ENCODE results near the gene PKDREJ.

The PKDREJ gene

GRCh38 chr22:46273432-46274148 is 10.4 kb upstream of the PKDREJ start:
- H3K27ac ChIP-seq = no peak overlapping the region
- H2AFZ ChIP-seq = no peak overlapping the region
- H3K4me2 ChIP-seq (ENCODE audit: low read length) = no peak overlapping the region
- H3K27me3 ChIP-seq (ENCODE audit: control insufficient read depth, insufficient read depth, low read length) = no peaks in the 10 kb centered on the region
- no peaks in the 10 kb centered on the region for H3K36me3 ChIP-seq (ENCODE audit: control insufficient read depth, insufficient read depth, low read length)
- no peaks in the 10 kb centered on the region for H3K4me1 ChIP-seq
- TF ChIP-seq CTCF (IDR thresholded peaks at IDR 0.05) = no peak
- no peak overlapping the region for H3K4me3 ChIP-seq (ENCODE audit: low read depth, low read length)
- H3K9ac ChIP-seq = no peak overlapping the region
- no peaks in the 10 kb centered on the region for H3K9me3 ChIP-seq (ENCODE audit: control insufficient read depth, low read length)
- H3K79me2 ChIP-seq = no peaks in the 10 kb centered on the region

GRCh38 chr22:46272762-46273431 is 9.8 kb upstream of the PKDREJ start:
- no peaks in the 10 kb centered on the region for H3K27me3 ChIP-seq (ENCODE audit: control insufficient read depth, insufficient read depth, low read length)
- no peaks in the 10 kb centered on the region for H3K9me3 ChIP-seq (ENCODE audit: control insufficient read depth, low read length)
- H3K4me1 ChIP-seq = no peaks in the 10 kb centered on the region
- H2AFZ ChIP-seq = no peak overlapping the region
- no peak overlapping the region for H3K4me2 ChIP-seq (ENCODE audit: low read length)
- H3K79me2 ChIP-seq = no peaks in the 10 kb centered on the region
- no peak overlapping the region for H3K9ac ChIP-seq
- no peak overlapping the region for H3K4me3 ChIP-seq (ENCODE audit: low read depth, low read length)
- no peak overlapping the region for H3K27ac ChIP-seq
- no peaks in the 10 kb centered on the region for H3K36me3 ChIP-seq (ENCODE audit: control insufficient read depth, insufficient read depth, low read length)
- no peak for TF ChIP-seq CTCF (IDR thresholded peaks at IDR 0.05)

- Histone ChIP-seq H3K36me3 (ENCODE audit: control insufficient read depth, insufficient read depth, low read length) (no peaks in the 10 kb centered on the region), H3K4me2 (ENCODE audit: low read length) (no peak overlapping the region), H3K27me3 (ENCODE audit: control insufficient read depth, insufficient read depth, low read length) (no peaks in the 10 kb centered on the region), H3K4me1 (no peaks in the 10 kb centered on the region), H3K27ac (no peak overlapping the region), H3K79me2 (no peaks in the 10 kb centered on the region), H3K9ac (no peak overlapping the region), H3K4me3 (ENCODE audit: low read depth, low read length) (no peak overlapping the region), H3K9me3 (ENCODE audit: control insufficient read depth, low read length) (no peaks in the 10 kb centered on the region), H2AFZ (no peak overlapping the region)
- no peak for TF ChIP-seq CTCF (IDR thresholded peaks at IDR 0.05)
Measured at GRCh38 chr22:46272196-46272595, 9.1 kb upstream of the PKDREJ start.

GRCh38 chr22:46269564-46269963 is 6.4 kb upstream of the PKDREJ start:
- Histone ChIP-seq H3K79me2 (no peaks in the 10 kb centered on the region), H3K9ac (no peak overlapping the region), H3K4me1 (no peaks in the 10 kb centered on the region), H3K4me3 (ENCODE audit: low read depth, low read length) (no peak overlapping the region), H3K27ac (no peak overlapping the region), H3K27me3 (ENCODE audit: control insufficient read depth, insufficient read depth, low read length) (no peaks in the 10 kb centered on the region), H3K9me3 (ENCODE audit: control insufficient read depth, low read length) (no peaks in the 10 kb centered on the region), H2AFZ (no peak overlapping the region), H3K36me3 (ENCODE audit: control insufficient read depth, insufficient read depth, low read length) (no peaks in the 10 kb centered on the region), H3K4me2 (ENCODE audit: low read length) (no peak overlapping the region)
- TF ChIP-seq CTCF (IDR thresholded peaks at IDR 0.05) = no peak

All from parathyroid adenoma (tissue), 2 donors.